HUES64 (cell line): ENCODE measurements around the gene FBLN2.

ENCODE experiments used
- H3K27ac ChIP-seq: 2 replicates; pipeline ENCODE4 v1.7.0; 2013; ENCODE audit warnings: low read depth, low read length, inconsistent platforms
- H3K27me3 ChIP-seq: 2 replicates; pipeline ENCODE4 v1.6.1; 2013; ENCODE audit warnings: mild to moderate bottlenecking, low read length; ENCODE audit not compliant: insufficient read depth
- H3K36me3 ChIP-seq: 2 replicates; pipeline ENCODE4 v1.6.1; 2013; ENCODE audit warnings: mild to moderate bottlenecking, low read length; ENCODE audit not compliant: insufficient read depth
- H3K4me1 ChIP-seq: 2 replicates; pipeline ENCODE4 v1.6.1; 2013; ENCODE audit warnings: mild to moderate bottlenecking, low read length, moderate library complexity; ENCODE audit not compliant: insufficient read depth
- H3K4me3 ChIP-seq: 2 replicates; pipeline ENCODE4 v1.5.1; 2013; ENCODE audit warnings: mild to moderate bottlenecking, low read length, moderate library complexity
- H3K9ac ChIP-seq: 2 replicates; pipeline ENCODE4 v1.6.1; 2013; ENCODE audit warnings: mild to moderate bottlenecking, low read depth, low read length
- H3K9me3 ChIP-seq: 2 replicates; pipeline ENCODE4 v1.6.1; 2013; ENCODE audit warnings: low read depth, low read length; ENCODE audit not compliant: insufficient read depth
- WGBS: fragments of 150-250, 120-280 bp; methylation state at CpG from one replicate; pipeline ENCODE4 v1.1.7; 2013; ENCODE audit warnings: missing lambda C conversion rate; 5-methylcytosine and 5-hydroxymethylcytosine counted together

FBLN2 gene

GRCh38 chr3:13579063-13579462 is 30.1 kb downstream of the FBLN2 start:
- 94% methylated on average over 4 of the region's 4 CpGs for WGBS
- no peak overlapping the region for H3K27ac ChIP-seq

GRCh38 chr3:13580256-13581023 is 31.5 kb downstream of the FBLN2 start:
- no peaks in the 10 kb centered on the region for H3K27me3 ChIP-seq
- 92% methylated on average over 20 of the region's 20 CpGs for WGBS
- peaks cover 8% of the 10 kb centered on the region; the same call in 1 of the 2 replicates for H3K4me1 ChIP-seq
- no peak overlapping the region for H3K9ac ChIP-seq
- H3K4me3 ChIP-seq, result no peak overlapping the region
- H3K27ac ChIP-seq, result no peak overlapping the region
- H3K36me3 ChIP-seq, result no peaks in the 10 kb centered on the region
- H3K9me3 ChIP-seq, result no peaks in the 10 kb centered on the region

More at GRCh38 chr3:13579063-13579462, 30.1 kb downstream of the FBLN2 start:
- Histone ChIP-seq H3K9me3 (no peaks in the 10 kb centered on the region), H3K9ac (no peak overlapping the region), H3K36me3 (no peaks in the 10 kb centered on the region), H3K4me1 (peaks cover 20% of the 10 kb centered on the region; the same call in 1 of the 2 replicates), H3K27me3 (no peaks in the 10 kb centered on the region), H3K4me3 (no peak overlapping the region)

- no peak overlapping the region for H3K4me3 ChIP-seq
- H3K9me3 ChIP-seq, result no peaks in the 10 kb centered on the region
- 92% methylated on average over 21 of the region's 21 CpGs for WGBS
- H3K27ac ChIP-seq, result no peak overlapping the region
- no peaks in the 10 kb centered on the region for H3K27me3 ChIP-seq
- H3K9ac ChIP-seq, result no peak overlapping the region
- 0 out of 2 replicates have a peak, but pooled peaks cover 3% of the 10 kb centered on the region for H3K4me1 ChIP-seq
- H3K36me3 ChIP-seq, result no peaks in the 10 kb centered on the region
Observed at GRCh38 chr3:13581485-13582365, 32.8 kb downstream of the FBLN2 start.

- 92% methylated on average over 24 of the region's 24 CpGs for WGBS
- H3K4me3 ChIP-seq, result no peak overlapping the region
- no peaks in the 10 kb centered on the region for H3K9me3 ChIP-seq
- H3K27ac ChIP-seq, result no peak overlapping the region
- peaks cover 12% of the 10 kb centered on the region for H3K4me1 ChIP-seq
- no peaks in the 10 kb centered on the region for H3K36me3 ChIP-seq
- no peak overlapping the region for H3K9ac ChIP-seq
- H3K27me3 ChIP-seq, result no peaks in the 10 kb centered on the region
Observed at GRCh38 chr3:13582366-13583250, 33.7 kb downstream of the FBLN2 start.

- H3K4me1 ChIP-seq, result peaks cover 15% of the 10 kb centered on the region
Observed at GRCh38 chr3:13583251-13584180, 34.6 kb downstream of the FBLN2 start.

GRCh38 chr3:13584427-13584891 is 35.5 kb downstream of the FBLN2 start:
- no peaks in the 10 kb centered on the region for H3K36me3 ChIP-seq
- 94% methylated on average over 8 of the region's 8 CpGs for WGBS
- H3K4me3 ChIP-seq, result no peak overlapping the region
- no peak overlapping the region for H3K9ac ChIP-seq
- no peak overlapping the region for H3K27ac ChIP-seq
- H3K27me3 ChIP-seq, result no peaks in the 10 kb centered on the region
- no peaks in the 10 kb centered on the region for H3K9me3 ChIP-seq
- H3K4me1 ChIP-seq, result peaks cover 15% of the 10 kb centered on the region

More at GRCh38 chr3:13583251-13584180, 34.6 kb downstream of the FBLN2 start:
- H3K9ac ChIP-seq, result no peak overlapping the region
- no peak overlapping the region for H3K27ac ChIP-seq
- no peaks in the 10 kb centered on the region for H3K27me3 ChIP-seq
- 88% methylated on average over 15 of the region's 15 CpGs for WGBS
- H3K9me3 ChIP-seq, result no peaks in the 10 kb centered on the region
- H3K36me3 ChIP-seq, result no peaks in the 10 kb centered on the region
- H3K4me3 ChIP-seq, result no peak overlapping the region

GRCh38 chr3:13584901-13585300 is 36.0 kb downstream of the FBLN2 start:
- H3K36me3 ChIP-seq, result no peaks in the 10 kb centered on the region
- no peak overlapping the region for H3K27ac ChIP-seq
- WGBS, result 96% methylated on average over 5 of the region's 5 CpGs
- no peaks in the 10 kb centered on the region for H3K27me3 ChIP-seq
- H3K4me3 ChIP-seq, result no peak overlapping the region
- no peak overlapping the region for H3K9ac ChIP-seq
- no peaks in the 10 kb centered on the region for H3K9me3 ChIP-seq
- peaks cover 15% of the 10 kb centered on the region for H3K4me1 ChIP-seq

GRCh38 chr3:13587442-13587841 is 38.5 kb downstream of the FBLN2 start:
- H3K9ac ChIP-seq, result no peak overlapping the region
- 35% methylated on average over 3 of the region's 3 CpGs for WGBS

GRCh38 chr3:13588221-13588701 is 39.3 kb downstream of the FBLN2 start:
- no peak overlapping the region for H3K9ac ChIP-seq
- H3K4me3 ChIP-seq, result no peak overlapping the region
- no peaks in the 10 kb centered on the region for H3K9me3 ChIP-seq
- WGBS, result 93% methylated on average over 16 of the region's 16 CpGs
- H3K27me3 ChIP-seq, result no peaks in the 10 kb centered on the region
- H3K4me1 ChIP-seq, result peaks cover 15% of the 10 kb centered on the region
- no peak overlapping the region for H3K27ac ChIP-seq
- no peaks in the 10 kb centered on the region for H3K36me3 ChIP-seq

More at GRCh38 chr3:13587442-13587841, 38.5 kb downstream of the FBLN2 start:
- Histone ChIP-seq H3K36me3 (no peaks in the 10 kb centered on the region), H3K4me1 (peaks cover 15% of the 10 kb centered on the region), H3K27ac (no peak overlapping the region), H3K9me3 (no peaks in the 10 kb centered on the region), H3K4me3 (no peak overlapping the region), H3K27me3 (no peaks in the 10 kb centered on the region)

GRCh38 chr3:13588993-13589392 is 40.1 kb downstream of the FBLN2 start:
- H3K27ac ChIP-seq, result no peak overlapping the region
- H3K4me1 ChIP-seq, result peaks cover 15% of the 10 kb centered on the region
- no peaks in the 10 kb centered on the region for H3K27me3 ChIP-seq
- no peaks in the 10 kb centered on the region for H3K9me3 ChIP-seq
- WGBS, result 98% methylated on average over 4 of the region's 4 CpGs
- no peak overlapping the region for H3K4me3 ChIP-seq
- H3K36me3 ChIP-seq, result no peaks in the 10 kb centered on the region
- no peak overlapping the region for H3K9ac ChIP-seq
